Measurements from ENCODE around the gene CUL1. TPM values are rescaled to one million over a fixed set of nuclear protein-coding genes. Genes with fewer than 3 reads are reported as not detected.

The CUL1 gene
- total RNA-seq, 2 experiments from 2014 or later = 72.7 to 75.3 TPM

DNA sequence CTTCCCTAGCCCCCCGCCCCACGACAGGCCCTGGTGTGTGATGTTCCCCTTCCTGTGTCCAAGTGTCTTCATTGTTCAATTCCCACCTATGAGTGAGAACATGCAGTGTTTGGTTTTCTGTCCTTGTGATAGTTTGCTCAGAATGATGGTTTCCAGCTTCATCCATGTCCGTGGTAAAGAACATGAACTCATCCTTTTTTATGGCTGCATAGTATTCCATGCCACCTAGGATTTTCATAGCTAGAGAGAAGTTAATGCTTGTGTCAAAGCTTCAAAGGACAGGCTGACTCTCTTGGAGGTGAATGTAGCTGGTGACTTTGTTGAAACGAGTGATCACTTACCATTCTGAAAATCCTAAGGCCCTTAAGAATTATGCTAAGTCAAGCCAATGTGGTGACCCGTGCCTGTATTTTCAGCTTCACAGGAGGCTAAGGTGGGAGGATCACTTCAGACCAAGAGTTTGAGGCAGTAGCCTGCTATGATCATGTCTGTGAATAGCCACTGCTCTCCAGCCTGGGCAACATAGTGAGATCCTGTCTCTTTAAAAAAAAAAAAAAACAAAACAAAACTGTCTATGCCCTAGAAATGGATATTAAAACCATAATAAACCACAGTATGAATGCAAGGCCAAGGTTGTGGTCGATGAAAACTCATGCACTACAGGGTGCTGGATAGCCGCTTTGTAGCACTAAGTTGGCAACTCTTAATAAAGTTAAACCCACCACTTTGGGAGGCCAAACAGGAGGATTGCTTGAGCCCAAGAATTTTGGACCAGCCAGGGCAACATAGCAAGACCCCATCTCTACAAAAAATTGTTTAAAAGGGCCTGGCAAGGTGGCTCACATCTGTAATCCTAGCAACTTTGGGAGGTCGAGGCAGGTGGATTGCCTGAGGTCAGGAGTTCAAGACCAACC lies 52.0 kb downstream of the CUL1 start:
- no peak overlapping the region for H3K4me3 Mint-ChIP-seq
- DNase-seq = no peak
- H3K4me1 Mint-ChIP-seq = peaks cover 8% of the 10 kb centered on the region
- no peaks in the 10 kb centered on the region for H3K27me3 Mint-ChIP-seq
- no peaks in the 10 kb centered on the region for H3K9me3 Mint-ChIP-seq
- H3K27ac Mint-ChIP-seq = no peak overlapping the region
- peaks cover 15% of the 10 kb centered on the region for H3K36me3 Mint-ChIP-seq

DNA sequence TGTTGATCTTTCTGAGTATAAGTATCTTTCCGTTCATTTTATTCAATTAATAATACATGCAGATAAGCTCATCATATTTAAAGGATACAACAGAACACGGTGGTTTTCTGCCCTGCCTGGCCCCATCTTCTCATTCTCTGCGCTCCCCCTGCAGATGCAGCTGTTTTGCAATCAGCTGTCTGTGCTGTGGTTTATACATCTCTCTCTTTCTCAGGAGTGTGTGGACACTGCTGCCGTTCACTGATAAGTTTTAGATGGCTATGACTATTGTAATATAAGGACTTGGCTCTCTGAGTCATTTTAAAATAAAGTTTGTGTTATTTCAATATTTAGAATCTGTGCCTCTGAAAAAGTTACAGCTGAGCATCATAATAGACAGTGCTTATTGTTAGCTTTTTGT lies 54.5 kb downstream of the CUL1 start:
- Mint-ChIP-seq H3K4me1 (peaks cover 5% of the 10 kb centered on the region), H3K27ac (no peak overlapping the region), H3K27me3 (no peaks in the 10 kb centered on the region), H3K4me3 (no peak overlapping the region), H3K36me3 (peaks cover 14% of the 10 kb centered on the region), H3K9me3 (no peaks in the 10 kb centered on the region)
- no peak for DNase-seq

DNA sequence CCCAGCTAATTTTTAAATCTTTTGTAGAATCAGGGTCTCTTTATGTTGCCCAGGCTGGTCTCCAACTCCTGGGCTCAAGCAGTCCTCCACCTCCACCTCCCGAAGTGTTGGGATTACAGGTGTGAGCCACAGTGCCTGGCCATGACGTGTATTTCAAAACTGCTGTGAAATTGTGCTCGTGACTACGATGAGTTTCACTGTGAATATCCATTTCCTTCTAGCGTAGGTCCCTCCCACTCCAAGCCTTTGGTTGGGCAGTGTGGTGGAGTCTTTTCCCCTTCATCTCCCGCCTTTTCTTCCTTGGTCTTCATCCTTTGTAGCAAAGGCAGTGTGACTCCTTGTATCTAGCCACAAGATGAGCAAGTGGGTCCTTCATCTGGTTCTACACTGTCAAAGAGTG lies 56.2 kb downstream of the CUL1 start:
- Mint-ChIP-seq H3K4me1 (peaks cover 5% of the 10 kb centered on the region), H3K9me3 (no peaks in the 10 kb centered on the region), H3K4me3 (no peak overlapping the region), H3K27me3 (no peaks in the 10 kb centered on the region), H3K27ac (no peak overlapping the region), H3K36me3 (peaks cover 9% of the 10 kb centered on the region)
- DNase-seq = no peak

DNA sequence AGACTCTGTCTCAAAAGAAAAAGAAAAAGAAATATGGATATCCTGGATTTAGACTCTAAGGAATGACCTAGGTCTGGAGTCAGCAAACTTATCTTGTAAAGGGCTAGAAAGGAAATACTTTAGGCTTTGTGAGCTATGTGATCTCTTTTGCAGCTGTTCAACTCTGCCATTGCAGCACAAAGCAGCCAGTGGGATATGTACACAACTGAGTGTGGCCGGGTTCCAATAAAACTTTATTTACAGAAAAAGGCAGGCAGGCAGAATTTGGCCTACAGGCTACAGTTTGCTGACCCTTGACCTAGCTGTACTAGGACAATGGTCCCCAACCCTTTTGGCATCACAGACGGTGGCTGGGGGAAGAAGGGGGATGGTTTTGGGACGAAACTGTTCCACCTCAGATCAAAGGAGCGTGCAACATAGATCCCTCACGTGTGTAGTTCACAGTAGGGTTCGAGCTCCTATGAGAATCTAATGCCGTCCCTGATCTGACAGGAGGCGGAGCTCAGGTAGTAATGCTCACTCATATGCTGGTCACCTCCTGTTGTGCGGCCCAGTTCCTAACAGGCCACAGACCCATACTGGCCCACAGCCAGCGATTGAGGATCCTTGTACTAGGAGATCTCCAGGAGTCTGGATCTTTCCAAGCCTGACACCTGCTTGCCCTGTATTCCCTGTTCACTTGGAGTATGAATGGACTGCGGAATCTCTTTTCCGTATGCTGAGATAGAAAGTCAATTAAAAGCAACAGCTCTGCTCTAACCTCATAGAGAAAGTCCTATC lies 63.0 kb downstream of the CUL1 start:
- Mint-ChIP-seq H3K9me3 (no peaks in the 10 kb centered on the region), H3K4me3 (no peak overlapping the region), H3K27me3 (no peaks in the 10 kb centered on the region), H3K36me3 (peaks cover 10% of the 10 kb centered on the region), H3K27ac (no peak overlapping the region), H3K4me1 (no peaks in the 10 kb centered on the region)
- DNase-seq = no peak

DNA sequence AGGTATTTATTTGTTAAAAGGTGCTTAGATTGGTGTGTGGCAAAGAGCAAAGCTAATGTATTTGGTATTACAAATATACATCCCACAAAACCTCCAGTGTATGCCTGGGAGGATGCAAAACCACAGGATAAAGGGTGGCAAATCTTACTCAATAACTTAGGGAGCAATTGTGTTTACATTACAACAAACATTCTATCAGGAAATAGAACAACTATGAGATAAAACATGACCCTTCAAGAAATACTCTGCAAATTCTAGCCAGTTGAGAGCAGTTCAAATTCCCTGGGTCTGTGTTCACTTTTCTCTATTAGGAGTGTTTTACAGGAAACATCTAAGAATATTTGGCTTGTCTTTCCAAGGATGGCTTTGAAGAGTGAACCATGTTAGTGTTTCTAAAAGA lies 64.9 kb downstream of the CUL1 start:
- DNase-seq = no peak
- Mint-ChIP-seq H3K36me3 (peaks cover 6% of the 10 kb centered on the region), H3K4me3 (no peak overlapping the region), H3K27me3 (no peaks in the 10 kb centered on the region), H3K27ac (no peak overlapping the region), H3K4me1 (no peaks in the 10 kb centered on the region), H3K9me3 (no peaks in the 10 kb centered on the region)

DNA sequence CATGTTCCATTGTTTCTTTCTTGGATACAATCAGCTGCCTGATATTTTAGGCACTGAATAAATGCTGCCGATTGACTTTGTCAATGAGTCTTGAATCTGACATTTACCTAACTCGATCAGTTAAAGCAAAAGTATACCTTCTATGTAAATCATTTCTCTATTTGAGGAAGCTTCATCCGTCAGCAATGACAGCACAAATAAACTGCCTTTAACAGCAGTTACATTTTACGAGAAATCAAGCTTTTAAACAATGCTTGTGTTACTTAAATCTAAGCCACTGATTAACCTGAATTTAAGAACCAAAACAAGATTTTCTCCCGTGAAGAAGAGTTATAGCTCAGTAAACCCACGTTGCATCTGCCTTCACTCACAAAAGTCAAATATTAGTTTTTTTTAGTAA lies 71.3 kb downstream of the CUL1 start:
- Mint-ChIP-seq H3K27ac (no peak overlapping the region), H3K9me3 (no peaks in the 10 kb centered on the region), H3K36me3 (peaks cover 23% of the 10 kb centered on the region), H3K27me3 (no peaks in the 10 kb centered on the region), H3K4me3 (no peak overlapping the region), H3K4me1 (peaks cover 23% of the 10 kb centered on the region)
- no peak for DNase-seq

DNA sequence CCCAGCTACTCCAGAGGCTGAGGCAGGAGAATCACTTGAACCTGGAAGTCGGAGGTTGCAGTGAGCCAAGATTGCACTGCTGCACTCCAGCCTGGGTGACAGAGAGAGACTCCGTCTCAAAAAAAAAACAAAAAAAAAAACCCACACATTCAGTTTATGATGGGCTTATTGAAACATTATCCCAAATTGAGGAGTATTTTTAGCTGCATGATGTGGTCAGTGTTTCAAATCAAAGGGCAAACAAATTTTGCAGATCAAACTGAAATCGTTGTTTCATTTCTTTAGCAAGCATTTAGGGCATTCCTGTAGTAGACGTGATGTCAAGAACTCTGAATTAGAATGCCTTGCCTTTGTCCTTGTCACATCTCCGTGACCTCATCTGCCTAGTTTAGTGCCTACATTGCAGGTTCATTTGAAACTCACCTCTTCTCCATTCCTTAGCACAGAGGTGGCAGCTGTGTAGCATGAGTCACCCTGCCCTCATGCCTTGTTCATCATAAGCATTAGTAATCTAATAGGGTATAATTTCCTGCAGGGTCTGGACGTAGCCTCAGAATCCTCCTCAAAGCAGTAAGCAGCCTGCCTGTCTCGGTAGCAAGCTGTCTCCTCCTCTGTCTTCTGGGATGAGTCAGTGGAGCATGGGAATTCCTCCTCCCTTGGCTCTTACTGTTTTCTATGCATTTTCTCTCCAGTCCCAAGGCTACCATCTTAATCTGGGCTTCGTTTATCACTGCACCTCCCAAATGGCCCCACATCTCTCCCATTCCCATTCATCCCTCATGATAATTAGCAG lies 73.8 kb downstream of the CUL1 start:
- peak; percentile 21 for DNase-seq
- Mint-ChIP-seq H3K27ac (peak overlapping the region; percentile 75), H3K4me3 (peak overlapping the region; percentile 20), H3K4me1 (peaks cover 25% of the 10 kb centered on the region), H3K27me3 (no peaks in the 10 kb centered on the region), H3K9me3 (no peaks in the 10 kb centered on the region), H3K36me3 (peaks cover 31% of the 10 kb centered on the region)

DNA sequence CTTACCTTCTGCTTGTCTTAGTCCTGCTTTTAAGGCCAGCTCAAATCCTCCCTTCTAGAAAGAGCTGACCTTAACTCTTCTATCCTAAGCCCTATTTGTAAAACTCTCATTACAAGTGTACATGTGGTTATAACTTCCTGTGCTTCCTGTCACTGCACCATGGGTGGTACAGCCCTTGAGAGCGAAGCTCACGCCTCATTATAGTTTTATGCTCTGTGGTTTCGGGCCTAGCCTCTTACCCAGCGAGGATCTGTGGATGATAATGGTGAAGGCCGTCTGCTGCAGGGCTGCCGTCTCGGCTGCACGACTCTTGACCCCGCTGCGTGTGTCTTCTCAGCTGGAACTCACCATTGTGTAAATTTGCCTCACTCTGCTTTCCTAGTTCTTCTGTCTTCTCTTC lies 74.6 kb downstream of the CUL1 start:
- peaks cover 32% of the 10 kb centered on the region for H3K36me3 Mint-ChIP-seq
- peaks cover 25% of the 10 kb centered on the region for H3K4me1 Mint-ChIP-seq

DNA sequence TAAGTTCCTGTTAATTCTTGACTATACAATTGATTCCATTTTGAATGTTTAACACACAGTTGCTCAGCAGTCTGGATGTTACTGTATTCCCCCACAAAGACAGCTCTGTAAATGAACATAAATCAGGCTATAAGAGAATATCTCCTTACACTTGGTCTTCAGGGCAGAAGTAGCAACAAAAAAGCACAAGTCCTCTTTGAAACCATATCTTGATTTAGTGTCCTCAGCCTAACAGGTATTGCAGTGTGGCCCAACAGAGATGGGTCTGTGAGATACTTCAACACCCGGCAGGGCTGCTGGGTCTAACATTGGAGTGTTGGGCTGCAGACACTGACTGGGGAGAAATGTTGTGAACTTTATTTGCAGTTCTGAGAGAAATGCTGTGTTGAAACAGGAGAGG lies 75.8 kb downstream of the CUL1 start:
- Mint-ChIP-seq H3K4me1 (peaks cover 25% of the 10 kb centered on the region), H3K27ac (no peak overlapping the region), H3K4me3 (no peak overlapping the region), H3K9me3 (no peaks in the 10 kb centered on the region), H3K36me3 (peaks cover 34% of the 10 kb centered on the region), H3K27me3 (no peaks in the 10 kb centered on the region)
- DNase-seq = no peak

More for the DNA sequence above, 74.6 kb downstream of the CUL1 start:
- Mint-ChIP-seq H3K27me3 (no peaks in the 10 kb centered on the region), H3K27ac (peak overlapping the region; percentile 75), H3K4me3 (peak overlapping the region; percentile 35), H3K9me3 (no peaks in the 10 kb centered on the region)
- peak; percentile 16 for DNase-seq

DNA sequence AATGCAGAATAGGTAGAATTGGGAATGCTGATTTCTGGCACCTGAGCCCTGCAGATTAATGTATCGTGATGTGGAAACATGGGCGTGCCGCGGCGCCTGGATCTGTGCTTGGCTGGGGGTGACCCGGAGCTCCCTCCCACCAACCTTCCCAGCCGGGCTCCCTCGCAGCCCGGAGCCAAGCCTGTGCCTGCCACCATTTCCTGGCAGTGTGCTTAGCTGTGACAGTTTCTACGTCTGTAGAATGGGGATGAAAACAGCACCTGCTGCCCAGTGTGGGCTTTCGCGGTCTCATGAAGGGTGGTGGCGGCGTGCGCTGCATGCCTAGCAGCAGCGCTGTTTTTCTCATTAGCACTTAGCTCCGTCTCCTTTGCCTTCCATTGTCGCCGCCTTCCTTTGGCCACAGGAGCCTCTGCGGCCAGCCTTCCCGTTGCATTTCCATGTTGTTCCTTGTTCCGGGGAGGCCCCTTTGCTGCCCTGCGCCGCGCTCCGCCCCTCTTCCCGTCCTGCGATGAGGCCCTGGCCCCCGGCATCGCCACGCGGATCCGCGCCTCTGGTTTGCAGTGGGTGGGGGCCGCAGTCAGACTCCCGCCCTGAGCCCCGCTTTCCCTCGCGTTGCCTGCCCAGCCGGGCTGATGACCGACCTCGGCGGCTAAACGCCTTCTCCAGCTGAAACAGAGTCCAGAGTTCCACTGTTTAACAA lies 84.2 kb downstream of the CUL1 start:
- H3K9me3 Mint-ChIP-seq = no peaks in the 10 kb centered on the region

DNA sequence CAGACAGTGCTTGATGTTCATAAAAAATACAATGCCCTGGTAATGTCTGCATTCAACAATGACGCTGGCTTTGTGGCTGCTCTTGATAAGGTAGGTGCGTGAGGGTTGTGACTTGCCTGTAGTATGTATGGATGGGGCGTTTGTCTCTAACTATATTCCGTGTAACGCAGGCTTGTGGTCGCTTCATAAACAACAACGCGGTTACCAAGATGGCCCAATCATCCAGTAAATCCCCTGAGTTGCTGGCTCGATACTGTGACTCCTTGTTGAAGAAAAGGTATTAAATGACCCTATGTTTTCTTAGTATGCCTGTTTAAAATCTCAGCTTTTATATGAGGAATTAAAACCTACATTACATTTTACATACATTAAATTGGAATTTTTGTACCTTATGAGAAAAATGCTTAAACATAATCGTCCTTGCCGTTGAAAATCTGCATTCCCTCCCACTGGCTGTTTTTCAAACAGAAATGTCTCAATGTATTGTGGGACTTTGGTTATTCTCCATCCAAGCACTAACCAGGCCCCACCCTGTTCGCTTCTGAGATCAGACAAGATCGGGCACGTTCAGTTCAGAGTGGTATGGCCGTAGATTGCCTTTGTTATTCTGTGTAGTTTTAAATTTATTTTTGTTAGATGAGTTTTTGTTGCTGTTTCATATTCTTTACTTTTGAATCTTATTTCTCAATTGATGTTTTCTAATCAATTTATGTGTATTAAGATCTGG lies 85.3 kb downstream of the CUL1 start:
- DNase-seq = no peak
- Mint-ChIP-seq H3K27ac (no peak overlapping the region), H3K4me1 (no peaks in the 10 kb centered on the region), H3K27me3 (no peaks in the 10 kb centered on the region), H3K4me3 (no peak overlapping the region), H3K9me3 (no peaks in the 10 kb centered on the region), H3K36me3 (peaks cover 18% of the 10 kb centered on the region)

More for the DNA sequence above, 84.2 kb downstream of the CUL1 start:
- Mint-ChIP-seq H3K36me3 (peaks cover 15% of the 10 kb centered on the region), H3K27ac (no peak overlapping the region), H3K4me3 (no peak overlapping the region), H3K27me3 (no peaks in the 10 kb centered on the region), H3K4me1 (no peaks in the 10 kb centered on the region)
- DNase-seq = no peak

DNA sequence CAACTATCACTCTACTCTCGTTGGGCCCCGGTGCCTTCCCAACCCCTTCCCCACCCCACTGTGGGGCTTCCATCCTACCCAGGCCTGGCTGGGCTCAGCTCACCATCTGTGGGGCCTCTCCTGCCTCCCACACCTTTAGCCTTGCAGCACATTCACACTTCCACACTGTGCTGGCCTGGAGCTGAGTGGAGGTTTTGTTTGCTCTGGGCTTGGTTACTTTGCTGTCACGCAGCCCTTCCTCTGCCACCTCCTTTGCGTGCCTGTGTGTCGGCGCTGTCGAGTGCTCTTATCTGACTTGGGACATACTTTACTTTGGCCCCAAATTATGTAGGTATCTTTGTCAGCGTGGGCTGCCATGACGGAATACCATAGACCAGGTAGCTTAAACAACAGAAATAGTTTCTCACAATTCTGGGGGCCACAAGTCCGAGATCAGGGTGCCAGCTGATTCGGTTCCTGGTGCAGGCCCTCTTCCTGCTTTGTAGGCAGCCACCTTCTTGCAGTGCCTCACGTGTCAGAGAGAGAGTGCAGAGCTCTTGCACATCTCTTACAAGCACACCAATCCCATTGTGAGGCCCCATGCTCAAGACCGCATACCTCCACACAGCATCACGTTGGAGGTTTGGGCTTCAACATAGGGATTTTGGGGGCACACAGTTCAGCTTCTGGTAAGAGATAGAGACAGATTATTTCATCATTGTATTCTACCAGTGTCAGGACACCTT lies 89.0 kb downstream of the CUL1 start:
- no peaks in the 10 kb centered on the region for H3K9me3 Mint-ChIP-seq
- peaks cover 28% of the 10 kb centered on the region for H3K36me3 Mint-ChIP-seq
- DNase-seq = no peak
- H3K27ac Mint-ChIP-seq = no peak overlapping the region
- no peaks in the 10 kb centered on the region for H3K4me1 Mint-ChIP-seq
- no peak overlapping the region for H3K4me3 Mint-ChIP-seq
- no peaks in the 10 kb centered on the region for H3K27me3 Mint-ChIP-seq

DNA sequence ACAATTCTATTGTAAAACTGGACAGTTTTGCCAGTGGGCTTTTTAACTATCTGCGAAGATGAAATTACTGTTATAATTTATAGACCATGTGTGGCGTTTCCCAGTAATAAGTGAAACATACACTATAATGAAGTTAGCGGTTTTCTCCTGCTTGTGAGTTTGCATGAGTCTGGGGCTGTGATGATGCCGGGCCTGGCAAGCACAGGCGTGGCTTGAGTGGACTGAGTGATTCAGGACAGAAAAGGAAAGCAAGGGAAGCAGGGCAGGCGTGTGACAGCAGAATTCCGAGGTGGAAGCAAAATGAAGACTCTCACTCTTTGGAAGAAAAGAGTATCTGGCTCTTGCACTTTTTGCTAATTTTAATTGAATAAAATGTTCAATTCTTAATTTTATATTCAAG lies 90.5 kb downstream of the CUL1 start:
- no peaks in the 10 kb centered on the region for H3K9me3 Mint-ChIP-seq
- DNase-seq = no peak
- H3K36me3 Mint-ChIP-seq = peaks cover 40% of the 10 kb centered on the region
- no peak overlapping the region for H3K27ac Mint-ChIP-seq
- no peak overlapping the region for H3K4me3 Mint-ChIP-seq
- peaks cover 6% of the 10 kb centered on the region for H3K4me1 Mint-ChIP-seq
- no peaks in the 10 kb centered on the region for H3K27me3 Mint-ChIP-seq
